ENCODE data around the gene TRIP11.

The TRIP11 gene

GRCh38 chr14:91955168-91955567, 84.7 kb downstream of the TRIP11 start:
- no peak for DNase-seq (ENCODE audit: low spot score)

- DNase-seq (ENCODE audit: low spot score) = no peak
Measured at GRCh38 chr14:91953170-91953985, 86.5 kb downstream of the TRIP11 start.

GRCh38 chr14:91947475-91948184, 92.2 kb downstream of the TRIP11 start, which contains the start of gene FBLN5:
Gene FBLN5, minus strand, starts transcription at chr14:91947694. Its CDS starts 465 bp downstream, at chr14:91947229.
- DNase-seq (ENCODE audit: low spot score) = peak; percentile 61

- no peak for DNase-seq (ENCODE audit: low spot score)
Measured at GRCh38 chr14:91946622-91947474, 93.0 kb downstream of the TRIP11 start.

- no peak for DNase-seq (ENCODE audit: low spot score)
Measured at GRCh38 chr14:91945751-91946621, 93.9 kb downstream of the TRIP11 start.

- no peak for DNase-seq (ENCODE audit: low spot score)
Measured at GRCh38 chr14:91942946-91943345, 96.9 kb downstream of the TRIP11 start.

- no peak for DNase-seq (ENCODE audit: low spot score)
Measured at GRCh38 chr14:91942128-91942527, 97.7 kb downstream of the TRIP11 start.

- no peak for DNase-seq (ENCODE audit: low spot score)
Measured at GRCh38 chr14:91940209-91940608, 99.7 kb downstream of the TRIP11 start.

- DNase-seq (ENCODE audit: low spot score) = no peak
Measured at GRCh38 chr14:91935586-91935985, 104.3 kb downstream of the TRIP11 start.

GRCh38 chr14:91934554-91935285, 105.1 kb downstream of the TRIP11 start:
- DNase-seq (ENCODE audit: low spot score) = no peak

GRCh38 chr14:91931478-91932088, 108.3 kb downstream of the TRIP11 start:
- DNase-seq (ENCODE audit: low spot score) = no peak

- DNase-seq (ENCODE audit: low spot score) = no peak
Measured at GRCh38 chr14:91929700-91930099, 110.2 kb downstream of the TRIP11 start.

GRCh38 chr14:91927800-91928199, 112.1 kb downstream of the TRIP11 start:
- no peak for DNase-seq (ENCODE audit: low spot score)

GRCh38 chr14:91927191-91927590, 112.7 kb downstream of the TRIP11 start:
- no peak for DNase-seq (ENCODE audit: low spot score)

- DNase-seq (ENCODE audit: low spot score) = no peak
Measured at GRCh38 chr14:91926131-91926890, 113.5 kb downstream of the TRIP11 start.

- no peak for DNase-seq (ENCODE audit: low spot score)
Measured at GRCh38 chr14:91925727-91926121, 114.1 kb downstream of the TRIP11 start.

GRCh38 chr14:91925001-91925726, 114.7 kb downstream of the TRIP11 start:
- no peak for DNase-seq (ENCODE audit: low spot score)

- no peak for DNase-seq (ENCODE audit: low spot score)
Measured at GRCh38 chr14:91920526-91920925, 119.3 kb downstream of the TRIP11 start.

GRCh38 chr14:91919814-91920213, 120.0 kb downstream of the TRIP11 start:
- no peak for DNase-seq (ENCODE audit: low spot score)
